ENCODE results near the gene ACOXL.

The ACOXL gene

GRCh38 chr2:111105926-111106325, 373.6 kb downstream of the ACOXL start:
- TF ChIP-seq, protein P1, sequence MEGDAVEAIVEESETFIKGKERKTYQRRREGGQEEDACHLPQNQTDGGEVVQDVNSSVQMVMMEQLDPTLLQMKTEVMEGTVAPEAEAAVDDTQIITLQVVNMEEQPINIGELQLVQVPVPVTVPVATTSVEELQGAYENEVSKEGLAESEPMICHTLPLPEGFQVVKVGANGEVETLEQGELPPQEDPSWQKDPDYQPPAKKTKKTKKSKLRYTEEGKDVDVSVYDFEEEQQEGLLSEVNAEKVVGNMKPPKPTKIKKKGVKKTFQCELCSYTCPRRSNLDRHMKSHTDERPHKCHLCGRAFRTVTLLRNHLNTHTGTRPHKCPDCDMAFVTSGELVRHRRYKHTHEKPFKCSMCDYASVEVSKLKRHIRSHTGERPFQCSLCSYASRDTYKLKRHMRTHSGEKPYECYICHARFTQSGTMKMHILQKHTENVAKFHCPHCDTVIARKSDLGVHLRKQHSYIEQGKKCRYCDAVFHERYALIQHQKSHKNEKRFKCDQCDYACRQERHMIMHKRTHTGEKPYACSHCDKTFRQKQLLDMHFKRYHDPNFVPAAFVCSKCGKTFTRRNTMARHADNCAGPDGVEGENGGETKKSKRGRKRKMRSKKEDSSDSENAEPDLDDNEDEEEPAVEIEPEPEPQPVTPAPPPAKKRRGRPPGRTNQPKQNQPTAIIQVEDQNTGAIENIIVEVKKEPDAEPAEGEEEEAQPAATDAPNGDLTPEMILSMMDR (conservative IDR thresholded peaks at IDR 0.05): no peak
- H3K27ac ChIP-seq: no peak overlapping the region

DNA sequence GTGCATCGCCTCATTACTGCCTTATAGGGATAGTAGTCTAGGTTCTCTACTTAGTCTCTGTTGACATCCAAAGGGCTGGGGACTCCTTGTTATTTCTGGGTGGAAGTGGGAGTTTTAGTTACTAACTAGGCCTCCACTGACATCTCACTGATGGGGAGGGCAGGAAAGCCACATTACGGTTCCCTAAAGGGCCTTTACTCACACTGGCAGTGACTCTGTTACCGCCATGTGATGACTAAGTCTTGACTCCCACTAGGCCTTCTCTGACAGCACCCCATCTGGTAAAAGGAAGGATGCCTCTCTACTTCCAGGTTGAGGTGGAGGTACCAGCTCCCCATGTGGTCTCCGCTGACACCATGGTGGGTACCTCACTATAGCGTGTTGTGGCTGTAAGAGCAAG, 374.3 kb downstream of the ACOXL start:
- TF ChIP-seq, protein P1 (conservative IDR thresholded peaks at IDR 0.05): no peak

DNA sequence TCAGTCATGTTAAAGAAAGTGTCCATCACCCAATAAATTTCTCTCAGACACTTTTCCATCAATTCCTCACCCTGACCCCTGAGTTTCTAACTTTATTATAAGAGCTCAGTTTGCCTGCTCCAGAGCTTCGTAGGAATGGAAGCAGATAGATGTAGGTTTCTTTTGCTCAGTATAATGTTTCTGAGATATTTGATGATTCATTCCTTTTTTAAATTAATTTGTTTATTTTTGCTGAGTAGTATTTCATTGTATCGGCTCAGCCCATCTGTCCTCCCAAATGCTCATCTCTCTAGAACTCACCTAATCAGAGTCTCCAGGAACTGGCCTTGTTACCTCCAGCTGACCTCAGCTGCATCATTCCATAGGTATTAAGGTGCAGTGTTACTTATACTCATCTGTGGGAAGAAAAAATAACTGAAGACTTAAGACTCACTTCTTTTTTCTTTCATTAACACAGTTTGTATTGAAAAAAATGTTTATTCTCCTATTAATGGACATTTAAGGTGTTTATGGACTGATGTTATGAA, 376.4 kb downstream of the ACOXL start:
- TF ChIP-seq, protein P1 (conservative IDR thresholded peaks at IDR 0.05): no peak
- no peak overlapping the region for H3K27ac ChIP-seq

More for the DNA sequence above, 374.3 kb downstream of the ACOXL start:
- H3K27ac ChIP-seq: no peak overlapping the region

- TF ChIP-seq, protein P1 (conservative IDR thresholded peaks at IDR 0.05): no peak
- no peak overlapping the region for H3K27ac ChIP-seq
Measured at GRCh38 chr2:111111101-111111755, 378.9 kb downstream of the ACOXL start.

- TF ChIP-seq, protein P1 (conservative IDR thresholded peaks at IDR 0.05): no peak
- H3K27ac ChIP-seq: no peak overlapping the region
Measured at GRCh38 chr2:111113838-111114237, 381.5 kb downstream of the ACOXL start.

DNA sequence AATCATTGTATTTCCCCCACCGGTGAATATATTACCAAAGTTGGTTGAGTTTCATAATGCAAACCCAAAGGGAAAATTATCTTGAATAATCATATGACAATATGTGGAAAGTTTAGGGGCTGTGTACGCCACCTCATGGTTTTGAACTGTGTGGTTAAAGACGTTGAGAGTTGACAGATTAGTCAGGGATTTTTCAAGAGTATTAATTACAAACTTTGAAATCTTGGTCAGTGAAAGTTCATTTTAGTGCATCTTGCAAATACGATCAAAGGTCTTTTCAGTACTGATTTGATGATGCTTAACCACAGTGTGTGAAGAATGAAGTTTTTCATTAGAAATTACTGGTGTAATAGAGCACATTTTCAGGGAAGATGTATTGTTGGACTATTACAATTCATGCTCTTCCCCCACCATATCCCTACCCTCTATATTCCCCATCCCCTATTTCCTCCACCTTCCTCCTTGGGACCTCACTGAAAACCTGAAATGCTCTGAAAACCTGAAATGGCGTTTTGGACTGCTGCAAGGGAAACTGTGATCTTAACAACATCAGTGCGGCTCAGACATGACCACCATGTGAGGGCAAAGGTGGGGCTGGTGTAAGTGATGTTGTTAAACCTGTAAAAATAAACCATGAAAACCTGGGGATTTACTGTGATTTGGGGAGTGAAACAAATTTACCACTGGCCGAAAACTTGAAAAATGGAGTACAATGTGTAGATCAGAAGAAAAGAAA, 383.8 kb downstream of the ACOXL start:
- H3K27ac ChIP-seq: no peak overlapping the region
- TF ChIP-seq, protein P1 (conservative IDR thresholded peaks at IDR 0.05): no peak

GRCh38 chr2:111116843-111117597, 384.6 kb downstream of the ACOXL start:
- no peak overlapping the region for H3K27ac ChIP-seq
- TF ChIP-seq, protein P1 (conservative IDR thresholded peaks at IDR 0.05): peak; percentile 89

Data from VCaP (cell line).